Measurements from ENCODE around the gene PLRG1.

PLRG1 gene

DNA sequence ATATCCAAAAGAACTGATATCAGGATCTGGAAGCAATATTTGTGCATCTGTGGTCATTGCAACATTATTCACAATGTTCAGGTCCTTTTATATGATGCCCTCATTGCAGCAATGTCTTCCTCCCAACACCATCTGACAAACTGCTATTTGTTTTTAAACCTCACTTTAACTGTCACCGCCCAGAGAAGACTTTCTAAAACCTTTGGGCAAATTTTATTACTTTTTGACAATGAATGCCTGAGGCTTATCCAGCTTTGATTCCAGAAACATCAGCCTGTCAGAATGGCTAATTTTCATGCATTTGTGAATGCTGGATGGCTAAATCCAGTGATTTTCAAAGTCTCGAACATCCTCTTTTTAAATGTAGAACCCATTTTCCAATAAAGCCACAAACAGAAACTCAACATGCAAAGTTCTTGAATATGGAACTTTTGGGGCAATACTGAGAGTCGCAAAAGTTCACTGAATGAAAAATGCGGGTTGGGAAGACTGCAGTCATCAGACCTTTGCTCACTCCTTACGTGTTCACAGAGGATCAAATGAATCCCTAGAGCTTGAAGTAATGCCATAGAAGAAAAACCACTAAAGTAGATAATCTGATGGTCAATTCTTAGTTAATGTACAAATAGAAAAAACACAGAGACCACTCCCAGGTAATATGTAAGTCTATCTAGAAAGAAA lies 23.1 kb upstream of the PLRG1 start:
- no peak for DNase-seq

DNA sequence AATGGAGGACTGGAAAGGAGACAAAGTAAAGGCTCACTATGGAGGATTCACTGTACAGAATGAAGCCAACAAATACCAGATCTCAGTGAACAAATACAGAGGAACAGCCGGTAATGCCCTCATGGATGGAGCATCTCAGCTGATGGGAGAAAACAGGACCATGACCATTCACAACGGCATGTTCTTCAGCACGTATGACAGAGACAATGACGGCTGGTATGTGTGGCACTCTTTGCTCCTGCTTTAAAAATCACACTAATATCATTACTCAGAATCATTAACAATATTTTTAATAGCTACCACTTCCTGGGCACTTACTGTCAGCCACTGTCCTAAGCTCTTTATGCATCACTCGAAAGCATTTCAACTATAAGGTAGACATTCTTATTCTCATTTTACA lies 19.4 kb upstream of the PLRG1 start:
- no peak for DNase-seq

DNA sequence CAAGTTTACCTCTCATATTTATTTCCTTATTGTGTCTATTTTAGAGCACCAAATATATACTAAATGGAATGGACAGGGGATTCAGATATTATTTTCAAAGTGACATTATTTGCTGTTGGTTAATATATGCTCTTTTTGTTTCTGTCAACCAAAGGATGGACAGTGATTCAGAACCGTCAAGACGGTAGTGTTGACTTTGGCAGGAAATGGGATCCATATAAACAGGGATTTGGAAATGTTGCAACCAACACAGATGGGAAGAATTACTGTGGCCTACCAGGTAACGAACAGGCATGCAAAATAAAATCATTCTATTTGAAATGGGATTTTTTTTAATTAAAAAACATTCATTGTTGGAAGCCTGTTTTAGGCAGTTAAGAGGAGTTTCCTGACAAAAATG lies 18.8 kb upstream of the PLRG1 start:
- DNase-seq: no peak

DNA sequence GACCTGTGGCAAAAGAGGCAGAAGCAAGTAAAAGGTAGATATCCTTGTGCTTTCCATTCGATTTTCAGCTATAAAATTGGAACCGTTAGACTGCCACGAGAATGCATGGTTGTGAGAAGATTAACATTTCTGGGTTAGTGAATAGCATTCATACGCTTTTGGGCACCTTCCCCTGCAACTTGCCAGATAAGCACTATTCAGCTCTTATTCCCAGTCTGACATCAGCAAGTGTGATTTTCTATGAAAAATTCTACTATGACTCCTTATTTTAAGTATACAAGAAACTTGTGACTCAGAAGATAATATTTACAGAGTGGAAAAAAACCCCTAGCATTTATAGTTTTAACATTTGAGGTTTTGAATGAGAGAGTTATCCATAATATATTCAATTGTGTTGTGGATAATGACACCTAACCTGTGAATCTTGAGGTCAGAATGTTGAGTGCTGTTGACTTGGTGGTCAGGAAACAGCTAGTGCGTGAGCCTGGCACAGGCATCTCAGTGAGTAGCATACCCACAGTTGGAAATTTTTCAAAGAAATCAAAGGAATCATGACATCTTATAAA lies 16.5 kb upstream of the PLRG1 start:
- no peak for DNase-seq

DNA sequence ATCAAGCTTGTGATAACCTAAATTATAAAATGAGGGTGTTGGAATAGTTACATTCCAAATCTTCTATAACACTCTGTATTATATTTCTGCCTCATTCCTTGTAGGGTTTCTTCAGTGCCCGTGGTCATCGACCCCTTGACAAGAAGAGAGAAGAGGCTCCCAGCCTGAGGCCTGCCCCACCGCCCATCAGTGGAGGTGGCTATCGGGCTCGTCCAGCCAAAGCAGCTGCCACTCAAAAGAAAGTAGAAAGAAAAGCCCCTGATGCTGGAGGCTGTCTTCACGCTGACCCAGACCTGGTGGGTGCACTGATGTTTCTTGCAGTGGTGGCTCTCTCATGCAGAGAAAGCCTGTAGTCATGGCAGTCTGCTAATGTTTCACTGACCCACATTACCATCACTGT lies 15.5 kb upstream of the PLRG1 start:
- DNase-seq: no peak

DNA sequence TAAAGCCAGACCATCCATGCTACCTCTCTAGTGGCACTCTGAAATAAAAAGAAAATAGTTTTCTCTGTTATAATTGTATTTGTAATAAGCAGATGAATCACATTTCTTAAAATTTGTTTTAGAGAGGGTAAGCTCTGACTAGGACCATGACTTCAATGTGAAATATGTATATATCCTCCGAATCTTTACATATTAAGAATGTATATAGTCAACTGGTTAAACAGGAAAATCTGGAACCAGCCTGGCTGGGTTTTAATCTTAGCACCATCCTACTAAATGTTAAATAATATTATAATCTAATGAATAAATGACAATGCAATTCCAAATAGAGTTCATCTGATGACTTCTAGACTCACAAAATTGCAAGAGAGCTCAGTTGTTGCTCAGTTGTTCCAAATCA lies 14.1 kb upstream of the PLRG1 start:
- DNase-seq: no peak

DNA sequence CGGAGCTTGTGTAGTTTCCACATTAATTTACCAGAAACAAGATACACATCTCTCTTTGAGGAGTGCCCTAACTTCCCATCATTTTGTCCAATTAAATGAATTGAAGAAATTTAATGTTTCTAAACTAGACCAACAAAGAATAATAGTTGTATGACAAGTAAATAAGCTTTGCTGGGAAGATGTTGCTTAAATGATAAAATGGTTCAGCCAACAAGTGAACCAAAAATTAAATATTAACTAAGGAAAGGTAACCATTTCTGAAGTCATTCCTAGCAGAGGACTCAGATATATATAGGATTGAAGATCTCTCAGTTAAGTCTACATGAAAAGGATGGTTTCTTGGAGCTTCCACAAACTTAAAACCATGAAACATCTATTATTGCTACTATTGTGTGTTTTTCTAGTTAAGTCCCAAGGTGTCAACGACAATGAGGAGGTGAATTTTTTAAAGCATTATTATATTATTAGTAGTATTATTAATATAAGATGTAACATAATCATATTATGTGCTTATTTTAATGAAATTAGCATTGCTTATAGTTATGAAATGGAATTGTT lies 12.6 kb upstream of the PLRG1 start, which contains the start of gene FGB:
Gene FGB, plus strand, starts transcription at position 315 of the 558 bp plus-strand sequence. Its CDS starts 8 bp downstream, at position 323.
- DNase-seq: no peak

DNA sequence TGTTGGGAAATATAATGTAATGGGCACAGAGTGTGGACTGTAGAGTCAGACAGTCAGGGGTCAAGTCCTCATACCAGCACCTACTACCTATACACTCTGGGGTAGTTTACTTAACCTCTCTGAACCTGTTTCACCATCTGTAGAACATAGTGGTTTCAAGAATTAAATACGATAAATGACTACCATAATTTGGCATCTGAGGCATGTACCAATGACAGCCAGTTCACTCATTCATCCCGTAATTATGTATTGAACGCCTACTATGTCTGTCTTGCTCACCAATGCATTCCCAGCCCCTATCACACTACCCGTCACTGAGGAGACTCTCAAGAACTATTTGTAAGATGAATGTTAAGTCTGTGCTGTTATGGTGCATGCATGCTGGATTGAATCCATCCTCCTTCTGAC lies 10.6 kb upstream of the PLRG1 start:
- DNase-seq: no peak

DNA sequence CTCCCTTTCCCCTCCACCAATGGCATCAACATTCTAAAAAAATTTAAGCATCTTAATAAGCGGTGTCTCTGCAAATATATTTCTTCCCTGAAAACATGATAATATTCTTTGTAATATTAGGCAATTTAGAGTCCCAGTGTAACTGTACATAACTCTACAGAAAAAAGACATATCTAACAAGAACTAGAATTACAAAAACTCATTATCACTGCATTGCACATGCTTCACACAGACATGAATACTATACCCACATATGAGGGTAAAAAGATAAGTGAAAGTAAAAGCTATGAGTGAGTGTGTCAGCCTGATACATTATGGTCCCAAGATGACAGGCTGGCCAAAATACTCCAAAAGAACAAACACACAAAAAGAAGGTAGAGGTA lies 10.2 kb upstream of the PLRG1 start:
- no peak for DNase-seq

DNA sequence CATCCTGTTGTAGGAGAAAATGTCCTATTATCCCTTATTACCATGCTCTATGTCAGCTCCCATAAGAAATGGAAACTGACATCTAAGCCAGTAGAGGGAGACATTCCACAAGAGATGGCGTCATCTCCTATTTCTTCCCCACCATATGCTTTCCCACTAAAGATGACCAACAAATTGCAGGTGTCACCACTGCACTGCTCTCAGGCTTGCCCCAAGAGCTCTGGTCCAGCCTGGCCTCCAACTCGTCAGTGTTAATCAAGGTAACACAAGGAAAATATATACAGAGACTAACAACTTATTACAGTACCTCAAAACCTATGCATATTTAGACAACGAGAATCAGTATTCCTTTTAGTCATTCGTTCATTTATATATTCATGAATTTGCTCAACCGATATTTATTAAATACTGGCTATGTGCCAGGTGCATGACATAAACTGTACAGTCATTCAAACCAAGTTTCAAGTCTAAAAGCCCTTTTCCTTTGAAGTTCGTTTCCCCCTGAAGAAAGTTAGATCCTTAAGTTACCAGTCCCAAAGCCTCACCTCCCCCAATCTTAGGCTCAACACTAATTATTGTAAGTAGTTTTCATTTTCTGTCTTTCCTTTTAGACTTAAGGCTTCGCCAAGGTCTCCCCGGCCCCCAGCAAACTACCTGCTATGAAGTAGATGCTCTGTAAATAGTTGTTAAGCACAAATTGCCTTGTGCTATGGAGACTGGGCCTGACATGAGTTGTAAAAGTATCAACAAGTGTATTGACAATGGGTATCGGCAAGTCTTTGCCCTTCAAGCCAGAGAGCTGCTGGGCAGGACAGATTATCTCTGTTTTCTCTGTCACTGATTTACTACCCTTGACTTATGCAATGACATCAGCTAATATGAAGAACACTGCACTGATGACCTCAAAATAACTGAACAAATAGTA lies 9.6 kb upstream of the PLRG1 start:
- DNase-seq: no peak

DNA sequence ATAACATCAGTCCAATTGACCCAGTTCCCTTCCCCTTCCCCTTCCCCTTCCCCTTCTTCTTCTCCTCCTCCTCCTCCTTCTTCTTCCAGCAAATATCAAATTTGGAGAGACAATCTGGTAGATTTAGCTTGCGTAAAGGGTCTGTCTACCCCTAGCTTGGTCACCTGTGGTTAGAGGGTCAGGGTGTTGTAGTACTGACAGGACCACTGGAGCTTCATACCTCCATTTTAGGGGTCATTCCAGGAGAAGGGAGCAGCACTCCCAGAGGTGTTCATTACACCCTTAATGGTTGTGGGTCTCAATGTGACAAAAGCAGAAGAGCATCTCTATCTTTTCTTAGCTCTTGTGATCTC lies 8.9 kb upstream of the PLRG1 start:
- no peak for DNase-seq

DNA sequence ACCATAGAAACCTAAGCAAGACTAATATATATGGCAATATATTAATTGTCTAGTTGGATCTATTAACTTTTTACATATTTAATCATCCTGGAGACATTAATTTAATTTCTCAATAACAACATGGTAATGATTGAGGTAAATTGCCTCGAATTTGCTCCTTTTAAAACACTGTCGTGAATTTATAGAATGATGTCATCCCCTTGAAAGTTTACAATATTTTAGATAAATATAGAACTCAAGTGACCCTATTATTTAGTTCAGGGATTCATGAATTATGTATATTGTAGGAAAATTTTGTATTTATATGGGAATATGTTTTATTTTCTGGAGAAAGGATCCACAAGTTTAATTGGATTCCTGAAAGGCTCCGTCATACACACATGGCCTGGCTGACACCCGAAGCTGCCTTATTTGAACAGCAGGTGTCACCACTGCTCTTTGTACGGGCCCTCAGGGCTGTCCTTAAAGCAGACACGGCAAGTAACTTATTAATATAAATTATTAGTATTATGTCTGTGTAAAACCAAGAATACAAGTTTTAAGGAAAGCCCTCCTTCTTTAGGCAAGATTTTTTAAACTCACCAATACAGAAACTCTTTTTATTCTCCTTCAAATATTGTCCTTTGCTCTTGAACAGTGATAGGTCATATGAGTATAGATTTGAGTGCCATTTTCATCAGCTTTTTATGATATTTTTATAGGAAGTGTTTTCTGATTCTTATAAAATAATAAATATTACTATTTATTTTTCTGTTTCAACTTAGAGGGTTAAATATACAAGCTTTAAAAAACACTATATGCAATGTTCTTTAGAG lies 1.9 kb upstream of the PLRG1 start:
- peak; percentile 48 for DNase-seq

DNA sequence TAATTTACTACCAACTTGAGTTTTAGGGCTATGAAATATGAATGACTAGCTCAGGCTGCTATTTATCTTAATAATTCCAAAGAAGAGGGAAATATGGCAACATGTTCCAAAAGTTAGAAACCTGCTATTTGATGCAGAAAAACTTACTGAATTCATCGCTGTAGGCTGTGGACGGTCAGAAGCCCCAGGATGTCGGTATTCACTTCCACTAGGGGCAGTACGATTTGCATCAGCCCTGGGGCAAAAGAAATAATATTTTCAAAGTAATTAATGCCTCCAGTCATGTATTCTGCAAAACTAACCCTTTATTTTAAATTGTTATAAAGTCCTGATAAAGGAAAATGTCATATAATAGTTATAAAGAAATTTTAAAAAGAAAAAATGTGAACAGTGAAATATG lies 4.5 kb downstream of the PLRG1 start:
- no peak for DNase-seq

DNA sequence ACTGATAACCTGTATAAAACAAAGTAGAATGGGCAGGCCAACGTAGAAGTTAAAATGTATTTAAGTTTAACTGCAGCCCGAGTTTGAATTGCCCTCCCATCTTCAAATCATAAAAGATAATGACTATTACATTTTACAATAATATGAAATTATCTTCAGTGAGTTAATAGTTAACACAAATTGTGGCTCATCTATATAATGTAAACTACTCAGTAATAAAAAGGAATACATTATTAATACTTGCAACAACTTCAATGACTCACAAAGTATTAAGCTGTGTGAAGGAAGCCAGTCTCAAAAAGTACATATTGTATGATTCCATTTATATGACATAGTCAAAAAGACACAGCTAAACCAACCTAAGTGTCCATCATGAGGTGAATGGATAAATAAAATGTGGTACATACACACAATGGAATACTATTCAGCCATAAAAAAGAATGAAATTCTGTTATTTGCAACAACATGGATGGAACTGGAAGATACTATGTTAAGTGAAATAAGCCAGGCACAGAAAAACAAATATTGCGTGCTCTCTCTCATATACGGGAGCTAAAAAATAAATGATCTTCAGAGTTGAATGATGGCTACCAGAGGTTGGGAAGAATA lies 7.8 kb downstream of the PLRG1 start:
- DNase-seq: no peak

DNA sequence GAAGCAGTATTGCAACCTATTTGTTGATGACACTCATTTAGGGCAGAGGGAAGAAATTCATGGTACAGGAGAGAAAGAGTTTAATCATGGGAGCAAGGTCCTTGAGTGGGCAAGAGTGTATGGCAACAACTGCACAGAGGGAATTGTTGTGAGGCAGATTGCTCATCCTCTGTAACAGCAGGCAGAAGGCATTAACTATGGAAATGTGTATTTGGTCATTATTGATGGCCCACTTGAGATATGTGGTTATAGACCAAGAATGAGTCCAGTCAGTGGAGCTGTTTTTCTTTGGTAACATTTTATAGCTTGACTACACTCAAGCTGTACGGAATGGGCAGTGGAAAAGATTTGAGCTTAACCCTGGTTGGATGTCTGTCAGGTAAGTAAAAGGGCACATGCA lies 15.9 kb downstream of the PLRG1 start:
- DNase-seq: no peak

DNA sequence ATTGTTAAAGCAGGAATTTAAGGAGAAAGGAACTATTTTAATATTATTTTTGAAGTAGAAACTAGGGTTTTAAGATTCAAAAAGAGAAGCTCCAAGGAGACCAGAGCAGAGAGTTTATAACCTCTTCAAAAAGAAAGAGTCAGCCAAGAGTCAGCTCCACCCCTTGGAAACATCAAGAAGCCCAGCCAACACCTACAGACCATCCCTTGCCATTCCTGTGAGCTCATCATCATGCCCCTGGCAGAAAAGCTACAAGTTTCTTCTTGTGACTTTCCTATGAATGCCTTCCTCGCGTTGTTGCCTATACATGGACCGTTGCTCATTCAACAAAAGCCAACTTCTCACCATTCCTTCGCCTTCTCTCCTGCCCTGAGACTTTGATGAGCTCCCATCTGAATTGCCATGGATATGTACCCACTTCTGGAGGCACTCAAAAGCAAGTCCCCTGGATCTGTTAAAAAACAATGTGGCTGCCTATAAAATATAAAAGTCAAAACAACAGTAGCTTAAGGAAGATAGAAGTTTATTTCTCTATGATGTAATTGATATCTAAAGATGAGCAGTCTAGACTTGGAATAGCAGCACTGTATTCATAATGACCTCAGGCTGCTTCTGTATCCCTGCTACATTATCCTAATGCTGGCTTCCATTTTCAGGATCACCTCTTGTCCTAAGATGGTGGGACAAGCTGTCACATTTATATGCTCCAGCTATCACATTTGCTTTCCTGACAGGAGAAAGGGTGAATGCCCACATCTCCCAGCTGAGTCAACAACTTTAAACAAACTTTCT lies 20.3 kb downstream of the PLRG1 start:
- no peak for DNase-seq

DNA sequence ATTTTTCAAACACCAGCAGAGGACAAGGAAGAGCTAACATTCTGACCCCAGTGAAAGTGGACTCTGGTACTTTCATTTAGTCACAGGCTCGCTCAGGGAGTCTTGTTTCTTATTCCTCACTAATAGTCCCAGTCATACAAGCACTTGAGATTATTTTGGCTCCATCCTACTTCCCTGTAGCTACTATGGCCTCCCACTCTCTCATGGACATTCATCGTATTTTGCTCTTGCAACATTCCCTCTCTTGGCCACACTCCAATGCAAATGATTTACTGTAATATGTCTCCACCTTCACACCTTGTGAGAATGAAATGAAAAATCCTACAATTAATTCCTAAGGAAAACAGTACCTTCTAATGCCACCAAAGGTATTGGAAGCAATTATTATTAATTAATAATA lies 21.3 kb downstream of the PLRG1 start:
- DNase-seq: no peak

DNA sequence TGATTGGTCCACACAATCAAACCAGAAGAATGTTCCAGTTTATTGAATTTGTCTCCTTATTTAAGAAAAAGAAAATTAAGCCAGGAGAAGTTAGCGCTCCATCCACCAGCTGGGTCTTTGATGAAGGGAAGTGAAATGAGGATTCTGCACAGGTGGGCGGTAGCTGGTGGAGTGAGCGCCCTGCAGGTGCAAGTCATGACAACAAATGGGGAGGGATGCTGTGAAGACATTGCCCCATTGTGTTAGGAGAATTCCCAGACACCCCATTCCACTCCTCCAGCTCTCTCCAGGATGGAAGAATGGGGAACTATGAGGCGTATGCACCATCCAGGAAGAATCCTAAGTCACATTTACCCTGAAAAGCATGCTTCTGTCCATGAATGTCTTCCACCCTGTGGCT lies 22.9 kb downstream of the PLRG1 start:
- DNase-seq: no peak

DNA sequence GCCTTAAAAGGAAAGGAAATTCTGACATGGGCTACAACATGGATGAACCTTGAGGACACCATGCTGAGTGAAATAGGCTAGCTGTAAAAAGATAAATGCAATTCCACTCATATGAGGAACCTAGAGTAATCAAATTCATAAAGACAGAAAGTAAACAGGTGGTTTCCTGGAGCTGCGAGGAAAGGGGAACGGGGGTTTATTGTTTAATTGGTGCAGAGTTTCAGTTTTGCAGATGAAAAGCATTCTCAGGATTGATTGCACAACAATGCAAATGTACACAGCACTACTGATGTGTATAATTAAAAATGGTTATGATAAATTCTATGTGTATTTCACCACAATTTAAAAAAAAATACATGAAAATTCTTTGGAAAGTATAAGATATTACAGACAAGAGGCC lies 24.0 kb downstream of the PLRG1 start:
- no peak for DNase-seq

DNA sequence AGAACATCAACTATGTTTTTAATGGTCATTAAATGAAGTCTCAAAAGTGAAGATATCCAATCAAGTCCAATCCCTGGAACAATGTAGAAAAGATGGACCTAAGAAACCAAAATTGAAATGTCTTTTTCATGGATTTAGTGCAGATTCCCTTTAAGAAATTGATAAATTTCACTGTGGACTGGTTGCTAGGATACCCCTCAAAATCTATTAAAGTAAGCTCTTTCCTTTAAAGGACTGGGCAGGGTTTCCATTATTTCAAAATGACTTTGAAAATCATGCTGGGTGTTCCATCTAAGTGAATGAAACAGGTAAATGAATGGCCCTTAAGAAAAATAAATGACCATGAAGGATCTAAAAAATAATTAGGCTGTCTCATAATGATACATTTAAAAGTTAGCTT lies 28.6 kb downstream of the PLRG1 start:
- no peak for DNase-seq

DNA sequence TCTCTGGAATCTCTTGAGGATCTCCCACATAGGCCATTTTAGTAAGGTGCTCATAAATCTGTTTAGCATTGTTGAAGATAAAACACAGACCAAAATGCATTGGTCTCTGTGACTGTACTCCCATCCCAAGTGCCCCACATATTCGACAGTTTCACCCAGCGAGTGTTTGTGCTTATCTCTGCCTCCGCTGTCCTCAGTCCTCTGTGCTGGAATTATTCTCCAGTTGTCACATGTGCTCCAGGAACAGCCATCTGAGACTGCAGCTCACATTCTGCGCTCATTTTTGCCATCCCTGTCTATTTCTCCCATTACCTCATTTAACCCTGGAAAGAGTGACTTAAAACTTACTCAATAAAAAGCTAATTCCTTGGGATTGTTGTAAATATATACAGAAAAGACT lies 31.0 kb downstream of the PLRG1 start:
- no peak for DNase-seq

DNA sequence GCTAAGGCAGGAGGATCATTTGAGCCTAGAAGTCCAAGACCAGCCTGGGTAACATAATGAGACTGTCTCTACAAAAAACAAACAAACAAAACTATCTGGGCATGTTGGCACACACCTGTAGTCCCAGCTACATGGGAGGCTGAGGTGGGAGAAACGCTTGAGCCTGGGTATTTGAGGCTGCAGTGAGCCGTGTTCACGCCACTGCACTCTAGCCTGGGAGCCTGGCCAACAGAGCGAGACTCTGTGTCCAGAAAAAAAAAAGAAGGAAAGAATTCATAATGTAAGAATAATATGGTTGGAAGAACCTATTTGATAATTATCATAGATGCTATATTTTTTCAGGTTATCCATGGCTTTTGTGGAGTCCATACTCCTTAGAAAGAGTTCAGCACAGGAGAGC lies 32.6 kb downstream of the PLRG1 start:
- no peak for DNase-seq

All from activated effector memory CD4-positive, alpha-beta T cell treated with Interleukin-2 at 50 U/mL for 16 hours (primary cell).